Measurements from ENCODE around the gene ATL1. TPM values are rescaled to one million over a fixed set of nuclear protein-coding genes. Genes with fewer than 3 reads are reported as not detected.

Gene ATL1
- total RNA-seq, result 8.8 TPM

- DNase-seq (ENCODE audit: low spot score), result peak; percentile 67
Measured at GRCh38 chr14:50559990-50560930, at the start of gene ATL1. TSS of gene ATL1 (plus strand) at chr14:50560145. CDS start at chr14:50560266, 121 bp downstream.

GRCh38 chr14:50510157-50510556 is 49.8 kb upstream of the ATL1 start:
- DNase-seq (ENCODE audit: low spot score), result no peak

- no peak for DNase-seq (ENCODE audit: low spot score)
Measured at GRCh38 chr14:50512463-50512862, 47.5 kb upstream of the ATL1 start.

GRCh38 chr14:50516091-50516490 is 43.9 kb upstream of the ATL1 start:
- no peak for DNase-seq (ENCODE audit: low spot score)

GRCh38 chr14:50520947-50521815 is 38.8 kb upstream of the ATL1 start:
- DNase-seq (ENCODE audit: low spot score), result no peak

GRCh38 chr14:50521912-50522341 is 38.0 kb upstream of the ATL1 start:
- no peak for DNase-seq (ENCODE audit: low spot score)

GRCh38 chr14:50523271-50524041 is 36.5 kb upstream of the ATL1 start:
- no peak for DNase-seq (ENCODE audit: low spot score)

GRCh38 chr14:50524060-50524459 is 35.9 kb upstream of the ATL1 start:
- DNase-seq (ENCODE audit: low spot score), result no peak

GRCh38 chr14:50524731-50525515 is 35.0 kb upstream of the ATL1 start:
- no peak for DNase-seq (ENCODE audit: low spot score)

GRCh38 chr14:50528000-50528399 is 31.9 kb upstream of the ATL1 start:
- no peak for DNase-seq (ENCODE audit: low spot score)

- DNase-seq (ENCODE audit: low spot score), result no peak
Measured at GRCh38 chr14:50529288-50530179, 30.4 kb upstream of the ATL1 start.

GRCh38 chr14:50530358-50530757 is 29.6 kb upstream of the ATL1 start:
- DNase-seq (ENCODE audit: low spot score), result no peak

GRCh38 chr14:50530794-50531365 is 29.1 kb upstream of the ATL1 start:
- no peak for DNase-seq (ENCODE audit: low spot score)

GRCh38 chr14:50531595-50532501 is 28.1 kb upstream of the ATL1 start:
- peak; percentile 53 for DNase-seq (ENCODE audit: low spot score)

- DNase-seq (ENCODE audit: low spot score), result peak; percentile 94
Measured at GRCh38 chr14:50532502-50533240, 27.3 kb upstream of the ATL1 start, which contains the start of gene MAP4K5. TSS of gene MAP4K5 (minus strand) at chr14:50532569. CDS start at chr14:50532049, 520 bp downstream.

GRCh38 chr14:50533241-50533705 is 26.7 kb upstream of the ATL1 start:
- DNase-seq (ENCODE audit: low spot score), result no peak

GRCh38 chr14:50533806-50534205 is 26.1 kb upstream of the ATL1 start:
- DNase-seq (ENCODE audit: low spot score), result no peak

Data from ureter (tissue), 1 donor.